Right atrium auricular region (tissue), 2 donors: Measurements from ENCODE around the gene RAP1A. TPM values are rescaled to one million over a fixed set of nuclear protein-coding genes. Genes with fewer than 3 reads are reported as not detected.
A peak's percentile ranks its signal among the peaks of the same experiment; 100 is the strongest.

Experiments
- DNase-seq: peaks from one replicate; pipeline ENCODE4 v3.0.0-alpha.2; 2019; ENCODE audit warnings: low spot score
- H3K27ac ChIP-seq, 2 donors: fragments of 200-600 bp; sonication (generic); 1 replicate in 1 of 2; 2 replicates in 1 of 2; pipeline ENCODE4 v1.5.1; 2016 to 2019
- H3K27me3 ChIP-seq, 2 donors: fragments of 200-600 bp; sonication (generic); one replicate each; pipeline versions ENCODE4 v1.5.1 to v1.6.0; 2017 to 2019
- H3K36me3 ChIP-seq: fragments of 200-600 bp; sonication (generic); one replicate; pipeline ENCODE4 v1.5.1; 2016
- H3K4me1 ChIP-seq, 2 donors: fragments of 200-600 bp; sonication (generic); one replicate each; pipeline versions ENCODE4 v1.5.1 to v1.6.0; 2017 to 2019
- H3K4me3 ChIP-seq, 2 donors: fragments of 200-600 bp; sonication (generic); 1 replicate in 1 of 2; 2 replicates in 1 of 2; pipeline ENCODE4 v1.5.1; 2017 to 2019; ENCODE audit warnings: mild to moderate bottlenecking in 1 of 2, moderate library complexity in 1 of 2
- H3K9me3 ChIP-seq, 2 donors: fragments of 200-600 bp; sonication (generic); one replicate each; pipeline ENCODE4 v1.5.1; 2019
- total RNA-seq, 2 donors: library from RNA; depleted of rRNA; stranded (reverse); fragments of >200 nt; gene quantifications; one replicate each; pipeline ENCODE4 v1.1.0, GENCODE V29; 2016
- TF ChIP-seq, protein P1 (sequence below), 2 donors: fragments of 200-600 bp; sonication (generic); IDR thresholded peaks; one replicate each; pipeline ENCODE4 v1.5.1; 2019; ENCODE audit warnings: antibody characterized with exemption in 2 of 2

Gene RAP1A
- total RNA-seq, 2 donors from 2014 or later = 62.1 to 72.8 TPM

DNA sequence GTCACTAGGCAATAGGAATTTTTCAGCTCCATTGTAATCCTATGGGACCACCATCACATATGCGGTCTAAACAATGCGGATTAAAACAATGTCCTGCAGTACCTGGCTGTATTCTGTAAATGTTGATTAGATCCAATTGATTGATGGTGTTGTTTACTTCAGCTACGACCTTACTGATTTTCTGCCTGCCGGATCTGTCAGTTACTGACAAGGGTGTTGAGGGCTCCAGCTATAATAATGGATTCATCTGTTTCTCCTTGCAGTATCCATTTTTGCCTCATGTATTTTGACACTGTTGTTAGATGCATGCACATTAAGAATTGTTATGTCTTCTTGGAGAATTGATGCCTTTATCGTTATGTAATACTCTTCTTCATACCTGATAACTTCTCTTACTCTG lies 39.0 kb downstream of the RAP1A start:
- Histone ChIP-seq H3K27me3 (no peaks in the 10 kb centered on the region), H3K27ac (no peak overlapping the region), H3K9me3 (no peaks in the 10 kb centered on the region)

DNA sequence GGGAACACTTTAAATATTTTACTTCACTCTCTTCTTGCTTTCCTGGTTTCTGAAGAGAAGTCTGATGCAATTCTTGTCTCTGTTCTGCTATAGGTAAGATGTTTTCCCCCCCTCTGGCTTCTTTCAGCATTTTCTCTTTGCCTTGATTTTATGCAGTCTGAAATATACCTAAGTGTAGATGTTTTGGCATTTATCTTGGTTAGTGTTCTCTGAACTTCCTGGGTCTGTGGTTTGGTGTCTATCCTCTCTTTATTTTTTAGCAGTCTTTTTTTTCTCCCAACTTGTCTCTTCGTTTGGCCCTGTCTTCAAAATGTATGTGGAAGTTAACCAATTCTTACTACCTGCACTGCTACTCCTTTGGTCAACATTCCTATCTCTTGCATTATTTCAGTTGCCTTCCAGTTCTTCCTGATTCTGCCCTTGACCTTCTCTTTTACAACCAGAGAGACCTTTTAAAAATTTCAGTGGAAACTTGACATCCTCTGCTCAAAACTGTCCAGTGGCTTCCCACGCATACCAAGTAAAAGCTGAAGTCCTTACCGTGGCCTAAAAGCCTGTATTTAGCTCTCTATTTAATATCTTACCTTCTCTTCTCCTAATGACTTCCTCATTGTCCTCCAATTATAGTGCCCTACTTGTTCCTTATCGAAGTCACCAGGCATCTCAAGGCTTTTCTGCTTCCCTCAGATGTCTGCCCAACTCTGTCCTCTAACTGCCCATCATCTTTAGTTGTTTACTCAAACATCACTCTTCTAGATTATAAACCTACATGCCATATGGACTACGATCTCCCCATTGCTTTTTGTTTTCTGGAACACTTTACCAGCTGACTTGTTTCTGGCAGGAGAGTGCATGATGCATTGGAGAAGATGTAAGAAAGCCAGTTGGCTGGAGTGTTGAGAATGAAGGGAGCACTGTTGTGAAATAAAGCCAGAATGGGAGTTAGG lies 40.9 kb downstream of the RAP1A start:
- Histone ChIP-seq H3K27me3 (no peaks in the 10 kb centered on the region), H3K27ac (no peak overlapping the region), H3K9me3 (no peaks in the 10 kb centered on the region), H3K4me1 (peaks cover 0 to 41% of the 10 kb centered on the region in 2 donors), H3K4me3 (no peak overlapping the region), H3K36me3 (no peaks in the 10 kb centered on the region)
- no peak for DNase-seq
- TF ChIP-seq, protein P1, sequence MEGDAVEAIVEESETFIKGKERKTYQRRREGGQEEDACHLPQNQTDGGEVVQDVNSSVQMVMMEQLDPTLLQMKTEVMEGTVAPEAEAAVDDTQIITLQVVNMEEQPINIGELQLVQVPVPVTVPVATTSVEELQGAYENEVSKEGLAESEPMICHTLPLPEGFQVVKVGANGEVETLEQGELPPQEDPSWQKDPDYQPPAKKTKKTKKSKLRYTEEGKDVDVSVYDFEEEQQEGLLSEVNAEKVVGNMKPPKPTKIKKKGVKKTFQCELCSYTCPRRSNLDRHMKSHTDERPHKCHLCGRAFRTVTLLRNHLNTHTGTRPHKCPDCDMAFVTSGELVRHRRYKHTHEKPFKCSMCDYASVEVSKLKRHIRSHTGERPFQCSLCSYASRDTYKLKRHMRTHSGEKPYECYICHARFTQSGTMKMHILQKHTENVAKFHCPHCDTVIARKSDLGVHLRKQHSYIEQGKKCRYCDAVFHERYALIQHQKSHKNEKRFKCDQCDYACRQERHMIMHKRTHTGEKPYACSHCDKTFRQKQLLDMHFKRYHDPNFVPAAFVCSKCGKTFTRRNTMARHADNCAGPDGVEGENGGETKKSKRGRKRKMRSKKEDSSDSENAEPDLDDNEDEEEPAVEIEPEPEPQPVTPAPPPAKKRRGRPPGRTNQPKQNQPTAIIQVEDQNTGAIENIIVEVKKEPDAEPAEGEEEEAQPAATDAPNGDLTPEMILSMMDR (IDR thresholded peaks at IDR 0.05) = no peak

More for the DNA sequence above, 39.0 kb downstream of the RAP1A start:
- TF ChIP-seq, protein P1 (IDR thresholded peaks at IDR 0.05) = no peak
- Histone ChIP-seq H3K4me3 (no peak overlapping the region), H3K36me3 (no peaks in the 10 kb centered on the region), H3K4me1 (peaks cover 0 to 28% of the 10 kb centered on the region in 2 donors)
- DNase-seq = no peak

DNA sequence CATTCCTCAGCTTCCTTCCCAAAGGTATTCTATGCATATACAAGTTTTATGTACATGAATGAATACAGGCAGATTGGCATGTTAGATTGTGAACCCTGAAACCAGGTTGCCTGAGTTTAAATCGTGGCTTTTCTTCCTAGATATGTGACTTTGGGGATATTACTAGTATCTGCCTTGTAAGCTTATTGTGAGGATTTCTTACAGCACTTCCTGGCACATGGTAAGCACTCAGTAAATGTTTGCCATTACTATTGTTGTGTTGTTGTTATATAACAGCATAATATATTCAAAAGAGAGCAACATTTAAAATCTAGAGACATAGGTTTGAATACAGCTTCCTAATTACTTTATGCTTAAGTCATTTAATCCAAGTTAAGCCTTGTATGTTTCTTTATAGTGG lies 45.1 kb downstream of the RAP1A start:
- Histone ChIP-seq H3K27ac (peak overlapping the region in 1 of 2 donors; percentile 31), H3K4me1 (peaks cover 0 to 54% of the 10 kb centered on the region in 2 donors), H3K36me3 (no peaks in the 10 kb centered on the region), H3K9me3 (no peaks in the 10 kb centered on the region), H3K4me3 (no peak overlapping the region), H3K27me3 (no peaks in the 10 kb centered on the region)
- DNase-seq = no peak
- TF ChIP-seq, protein P1 (IDR thresholded peaks at IDR 0.05) = no peak

DNA sequence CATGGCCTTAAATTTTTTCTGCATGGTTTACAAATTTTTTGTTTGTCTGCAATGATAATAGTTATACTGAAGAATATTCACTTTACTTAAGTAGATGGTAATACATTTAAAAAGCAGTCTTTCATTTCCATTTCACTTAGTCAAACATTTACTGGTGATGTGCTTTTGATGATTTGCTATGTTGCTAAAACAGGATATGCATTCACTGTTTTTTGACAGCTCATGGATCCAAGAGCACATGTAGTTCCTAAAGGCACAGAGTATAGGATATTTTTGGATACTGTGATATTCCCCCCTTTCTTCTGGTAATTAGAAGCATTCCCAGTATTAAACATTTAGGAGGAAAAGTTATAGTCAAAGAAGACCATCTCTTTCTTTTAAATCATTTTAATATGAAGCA lies 45.9 kb downstream of the RAP1A start:
- no peak for DNase-seq
- no peaks in the 10 kb centered on the region for H3K36me3 ChIP-seq
- H3K27me3 ChIP-seq = no peaks in the 10 kb centered on the region
- TF ChIP-seq, protein P1 (IDR thresholded peaks at IDR 0.05) = no peak
- no peak overlapping the region for H3K4me3 ChIP-seq
- H3K4me1 ChIP-seq = peaks cover 0 to 46% of the 10 kb centered on the region in 2 donors
- H3K27ac ChIP-seq = peak overlapping the region in 1 of 2 donors; percentile 31
- H3K9me3 ChIP-seq = no peaks in the 10 kb centered on the region

DNA sequence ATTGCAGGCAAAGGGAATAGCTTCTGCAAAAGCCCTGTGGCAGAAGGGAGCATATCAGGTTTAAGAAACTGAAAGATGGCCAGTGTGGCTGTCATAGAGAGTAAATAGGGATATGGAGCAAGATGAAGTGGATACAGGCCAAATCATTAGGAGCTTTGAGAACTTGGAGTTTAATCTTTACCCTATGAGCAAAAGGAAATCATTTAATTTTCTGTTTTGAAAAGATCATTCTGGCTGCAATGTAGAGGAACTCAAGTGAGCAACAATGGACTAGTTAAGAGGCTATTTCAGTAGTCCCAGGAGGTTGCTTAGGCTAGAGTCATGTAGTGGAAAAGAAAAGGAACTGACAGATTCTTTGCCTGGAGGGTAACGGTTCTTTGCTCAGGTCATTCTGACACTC lies 47.2 kb downstream of the RAP1A start:
- no peak overlapping the region for H3K27ac ChIP-seq
- TF ChIP-seq, protein P1 (IDR thresholded peaks at IDR 0.05) = no peak

More for the DNA sequence above, 47.2 kb downstream of the RAP1A start:
- no peak for DNase-seq
- peaks cover 0 to 38% of the 10 kb centered on the region in 2 donors for H3K4me1 ChIP-seq
- no peaks in the 10 kb centered on the region for H3K36me3 ChIP-seq
- no peaks in the 10 kb centered on the region for H3K9me3 ChIP-seq
- no peaks in the 10 kb centered on the region for H3K27me3 ChIP-seq
- no peak overlapping the region for H3K4me3 ChIP-seq
